Measurements from ENCODE around the gene SELENOI.

GRCh38 chr2:26396734-26397298 is 50.9 kb downstream of the SELENOI start:
- TF ChIP-seq POLR2A (IDR thresholded peaks at IDR 0.05) (no peak), CTCF (IDR thresholded peaks at IDR 0.05) (no peak), POLR2AphosphoS5 (IDR thresholded peaks at IDR 0.05) (no peak)
